NCI-H2029 (cell line): ENCODE measurements around the gene CCDC71.

Experiments
- DNase-seq: peaks from one replicate; lab custom pipeline; 2025; lab: John Stamatoyannopoulos, UW

The CCDC71 gene

DNA sequence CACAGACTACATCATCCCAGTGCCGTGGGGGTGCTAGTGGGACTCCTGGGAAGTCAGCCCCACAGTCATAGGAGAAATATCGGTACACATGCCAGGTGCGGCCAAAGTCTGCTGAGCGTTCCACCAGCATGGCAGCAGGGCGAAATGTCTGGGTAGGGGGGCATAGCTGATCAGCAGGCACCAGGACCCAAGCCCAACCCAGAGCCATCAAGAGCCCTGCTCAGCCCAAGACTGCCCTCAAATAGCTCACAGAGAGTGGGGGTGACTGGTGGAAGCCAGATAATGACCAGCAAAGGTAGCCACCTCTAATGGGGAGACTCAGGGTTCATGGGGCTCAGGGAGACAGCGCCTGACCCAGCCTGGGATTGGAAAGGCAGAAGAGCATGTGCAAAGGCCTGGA lies 34.6 kb downstream of the CCDC71 start:
- DNase-seq = no peak

GRCh38 chr3:49131040-49131439 lies 35.1 kb downstream of the CCDC71 start:
- DNase-seq = no peak

- DNase-seq = no peak
Observed at GRCh38 chr3:49124991-49125670, 41.0 kb downstream of the CCDC71 start.

GRCh38 chr3:49124203-49124602 lies 41.9 kb downstream of the CCDC71 start:
- DNase-seq = no peak

DNA sequence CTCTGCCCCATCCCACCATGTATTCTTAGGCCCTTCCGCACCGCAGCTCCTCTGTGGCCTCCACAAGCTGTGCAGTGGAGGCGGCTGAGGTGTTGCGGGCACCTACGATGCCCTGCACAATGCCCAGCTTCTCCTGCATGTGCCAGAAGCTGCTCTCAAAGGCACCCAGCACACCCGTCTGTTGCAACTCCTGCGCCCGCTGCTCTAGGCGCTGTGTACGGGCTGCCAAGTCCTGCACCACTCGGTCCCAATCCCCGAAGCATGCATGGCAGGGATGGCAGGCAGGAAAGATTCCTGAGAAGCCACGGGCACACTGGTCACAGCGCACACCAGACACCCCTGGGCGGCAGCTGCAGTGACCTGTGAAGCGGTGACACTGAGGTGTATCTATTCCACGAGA lies 42.4 kb downstream of the CCDC71 start:
- DNase-seq = no peak

DNA sequence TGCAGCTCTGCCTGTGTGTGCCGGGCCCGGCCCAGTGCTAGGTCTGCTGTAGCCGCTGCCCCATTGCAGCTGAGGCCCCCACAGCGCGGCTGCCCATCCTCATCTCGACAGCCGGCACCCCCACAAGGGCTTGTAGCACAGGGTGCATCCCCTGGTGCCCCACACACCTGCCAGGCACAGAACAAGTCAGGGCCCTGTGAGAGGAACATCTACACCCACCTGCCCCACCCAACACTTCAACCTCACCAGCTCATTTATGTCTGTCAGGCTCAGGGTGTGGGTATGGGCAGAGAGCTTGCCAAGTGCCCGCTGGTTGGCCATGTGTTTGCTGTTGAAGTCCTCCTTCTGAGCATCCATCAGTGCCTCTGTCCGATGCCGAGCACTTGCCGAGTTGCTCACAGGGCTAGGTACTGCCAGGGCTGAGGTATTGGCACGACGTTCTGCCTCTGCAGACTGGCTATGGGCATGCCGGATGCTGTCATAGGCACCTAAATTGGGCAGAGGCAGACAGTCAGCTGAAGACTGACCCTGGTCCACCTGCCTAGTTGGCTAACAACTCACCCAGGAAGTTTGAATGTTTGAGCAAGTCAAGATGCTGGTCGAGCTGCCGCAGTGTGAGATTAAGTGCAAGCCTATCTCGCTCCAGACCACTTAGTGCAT lies 43.1 kb downstream of the CCDC71 start:
- DNase-seq = no peak

DNA sequence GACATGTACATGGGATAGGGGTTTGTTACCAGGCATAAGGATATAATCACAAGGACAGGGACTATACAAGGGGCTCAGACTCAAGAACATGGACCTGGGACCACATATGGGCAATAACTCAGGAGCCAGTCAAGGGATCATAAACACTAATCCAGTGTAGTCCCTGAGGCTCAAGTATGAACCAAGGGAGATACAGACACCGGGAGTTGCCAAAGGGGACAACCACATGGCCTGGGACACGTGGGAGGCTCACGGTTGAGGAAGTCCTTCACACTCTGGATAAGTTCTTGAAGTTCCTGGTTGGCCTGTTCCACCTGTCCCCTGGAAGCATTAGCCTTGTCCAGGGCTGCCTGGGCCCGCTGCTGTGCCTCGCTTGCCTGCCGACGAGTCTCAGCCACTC lies 43.7 kb downstream of the CCDC71 start:
- no peak for DNase-seq

GRCh38 chr3:49122022-49122421 lies 44.1 kb downstream of the CCDC71 start:
- no peak for DNase-seq

DNA sequence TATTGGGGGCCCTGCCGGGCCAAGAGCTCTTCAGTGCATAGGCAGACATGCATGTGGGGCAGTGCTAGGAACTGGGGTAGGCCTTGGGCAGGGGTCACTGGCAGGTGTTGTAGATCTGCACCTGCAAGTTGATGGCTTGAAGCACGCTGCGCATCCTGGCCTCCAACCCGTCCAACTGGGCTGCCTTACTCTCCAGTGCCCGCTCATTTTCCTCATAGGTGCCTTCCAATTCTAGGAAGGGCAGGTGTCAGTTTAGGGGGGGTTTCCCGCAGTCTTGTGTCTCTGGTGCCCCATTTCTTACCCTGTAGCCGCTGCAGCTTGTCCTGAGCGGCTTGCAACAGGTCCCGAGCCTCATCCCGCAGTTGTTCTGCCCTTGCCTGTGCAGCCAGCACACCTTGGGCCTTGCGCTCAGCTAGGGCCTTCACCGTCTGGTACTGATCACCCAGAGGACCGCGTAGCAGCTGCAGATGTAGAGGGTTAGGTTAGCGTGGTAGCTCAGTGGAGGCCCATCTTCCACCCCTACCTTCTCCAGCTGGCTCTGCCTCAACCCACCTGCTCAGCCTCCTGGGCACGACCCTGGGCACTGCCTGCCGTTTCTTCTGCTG lies 44.9 kb downstream of the CCDC71 start:
- no peak for DNase-seq

DNA sequence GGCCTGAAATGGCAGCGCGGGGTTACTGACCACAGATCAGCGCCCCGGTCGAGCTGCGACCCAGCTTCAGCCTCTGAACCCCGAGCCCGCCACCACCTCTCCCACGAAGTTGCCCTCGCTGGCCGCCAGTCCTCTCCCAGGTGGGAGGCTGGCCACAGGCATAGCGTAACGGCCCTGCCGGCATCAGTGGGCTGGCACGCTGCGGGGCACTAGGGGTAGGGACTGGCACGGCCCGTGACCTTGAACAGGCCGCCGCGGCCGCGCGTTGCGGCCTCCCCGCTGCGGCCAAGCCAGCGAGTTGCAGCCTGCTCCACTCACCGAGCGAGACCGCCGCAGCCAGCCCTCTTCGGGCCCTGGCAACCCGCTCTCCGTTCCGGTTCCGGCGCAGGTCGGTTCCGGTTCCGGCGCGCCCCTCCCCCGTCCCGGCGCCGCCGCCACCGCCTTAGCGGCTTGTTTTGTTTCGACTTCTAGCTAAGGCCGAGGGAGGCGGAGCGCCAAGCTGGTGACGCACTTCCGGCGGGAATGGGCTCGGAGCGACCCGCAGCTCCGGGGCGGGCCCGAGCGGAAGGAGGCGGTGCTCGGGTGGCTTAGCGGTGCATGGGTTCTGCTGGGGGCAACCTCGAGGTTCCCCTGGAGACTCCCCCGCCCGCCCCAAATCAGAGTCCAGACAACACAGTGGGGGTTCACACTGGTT lies 45.5 kb downstream of the CCDC71 start, which contains the start of gene USP19:
TSS of gene USP19 (minus strand) at position 386 of the 694 bp plus-strand sequence. CDS start 1,678 bp downstream, outside the sequence.
- DNase-seq = peak; percentile 94

GRCh38 chr3:49120096-49120437 lies 46.1 kb downstream of the CCDC71 start:
- DNase-seq = no peak

DNA sequence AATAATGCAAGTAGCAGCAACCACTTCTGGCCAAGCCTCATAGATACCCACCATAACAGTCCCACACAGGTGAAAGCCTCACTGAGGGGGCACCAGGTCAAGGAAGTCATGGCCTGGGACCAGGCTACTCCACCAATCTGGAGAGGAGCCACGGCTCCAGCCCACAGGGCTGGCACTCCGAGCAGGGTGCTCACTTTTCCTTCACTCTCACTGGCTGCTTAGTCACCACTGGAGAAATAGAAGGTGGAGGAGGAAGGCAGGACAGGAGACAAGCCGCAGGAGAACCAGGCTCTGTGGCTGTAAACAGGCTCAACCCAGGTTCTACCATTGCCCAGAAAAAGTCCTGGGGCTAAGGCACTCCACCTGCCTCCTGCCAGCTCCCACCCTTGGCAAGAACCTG lies 46.7 kb downstream of the CCDC71 start:
- DNase-seq = no peak

DNA sequence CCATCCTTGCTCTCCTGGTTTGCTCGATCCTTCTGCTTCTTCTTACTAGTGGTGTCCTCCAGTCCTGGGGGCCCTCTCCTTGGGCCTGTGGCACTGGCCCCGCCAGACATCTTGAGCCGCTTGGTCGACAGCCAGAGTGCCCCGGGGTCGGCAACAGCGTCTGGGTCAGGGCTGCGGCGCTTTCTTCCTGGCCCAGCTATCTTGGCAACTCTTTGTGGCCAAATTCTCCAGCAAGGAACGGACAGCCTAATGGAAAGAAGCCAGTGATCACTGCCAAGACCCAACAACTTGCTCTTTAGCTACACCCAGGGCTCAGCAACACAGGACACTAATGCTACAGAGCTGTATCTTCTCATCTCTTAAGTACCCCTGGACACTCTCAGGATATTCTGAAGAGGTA lies 47.1 kb downstream of the CCDC71 start:
- DNase-seq = no peak
